ENCODE data around the gene PDE7B.

- TF ChIP-seq, protein P1, sequence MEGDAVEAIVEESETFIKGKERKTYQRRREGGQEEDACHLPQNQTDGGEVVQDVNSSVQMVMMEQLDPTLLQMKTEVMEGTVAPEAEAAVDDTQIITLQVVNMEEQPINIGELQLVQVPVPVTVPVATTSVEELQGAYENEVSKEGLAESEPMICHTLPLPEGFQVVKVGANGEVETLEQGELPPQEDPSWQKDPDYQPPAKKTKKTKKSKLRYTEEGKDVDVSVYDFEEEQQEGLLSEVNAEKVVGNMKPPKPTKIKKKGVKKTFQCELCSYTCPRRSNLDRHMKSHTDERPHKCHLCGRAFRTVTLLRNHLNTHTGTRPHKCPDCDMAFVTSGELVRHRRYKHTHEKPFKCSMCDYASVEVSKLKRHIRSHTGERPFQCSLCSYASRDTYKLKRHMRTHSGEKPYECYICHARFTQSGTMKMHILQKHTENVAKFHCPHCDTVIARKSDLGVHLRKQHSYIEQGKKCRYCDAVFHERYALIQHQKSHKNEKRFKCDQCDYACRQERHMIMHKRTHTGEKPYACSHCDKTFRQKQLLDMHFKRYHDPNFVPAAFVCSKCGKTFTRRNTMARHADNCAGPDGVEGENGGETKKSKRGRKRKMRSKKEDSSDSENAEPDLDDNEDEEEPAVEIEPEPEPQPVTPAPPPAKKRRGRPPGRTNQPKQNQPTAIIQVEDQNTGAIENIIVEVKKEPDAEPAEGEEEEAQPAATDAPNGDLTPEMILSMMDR (conservative IDR thresholded peaks at IDR 0.05; ENCODE audit: low read depth, low read length) = no peak
- no peak for TF ChIP-seq EZH2 (IDR thresholded peaks at IDR 0.05; ENCODE audit: borderline replicate concordance, low read depth, low read length, poor library complexity, severe bottlenecking)
Measured at GRCh38 chr6:135828021-135828420, 23.5 kb upstream of the PDE7B start.

All from A673 (cell line).